ENCODE results near the gene CDY2A. TPM values are rescaled to one million over a fixed set of nuclear protein-coding genes. Genes with fewer than 3 reads are reported as not detected.
"Not testable (repeated sequence)": the region's sequence is repeated elsewhere in the genome, so short reads cannot be mapped to it uniquely, and the experiment has no call there.

Gene CDY2A, protein sequence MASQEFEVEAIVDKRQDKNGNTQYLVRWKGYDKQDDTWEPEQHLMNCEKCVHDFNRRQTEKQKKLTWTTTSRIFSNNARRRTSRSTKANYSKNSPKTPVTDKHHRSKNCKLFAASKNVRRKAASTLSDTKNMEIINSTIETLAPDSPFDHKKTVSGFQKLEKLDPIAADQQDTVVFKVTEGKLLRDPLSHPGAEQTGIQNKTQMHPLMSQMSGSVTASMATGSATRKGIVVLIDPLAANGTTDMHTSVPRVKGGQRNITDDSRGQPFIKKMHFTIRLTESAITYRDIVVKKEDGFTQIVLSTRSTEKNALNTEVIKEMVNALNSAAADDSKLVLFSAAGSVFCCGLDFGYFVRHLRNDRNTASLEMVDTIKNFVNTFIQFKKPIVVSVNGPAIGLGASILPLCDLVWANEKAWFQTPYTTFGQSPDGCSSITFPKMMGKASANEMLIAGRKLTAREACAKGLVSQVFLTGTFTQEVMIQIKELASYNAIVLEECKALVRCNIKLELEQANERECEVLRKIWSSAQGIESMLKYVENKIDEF
- total RNA-seq, result not detected

DNA sequence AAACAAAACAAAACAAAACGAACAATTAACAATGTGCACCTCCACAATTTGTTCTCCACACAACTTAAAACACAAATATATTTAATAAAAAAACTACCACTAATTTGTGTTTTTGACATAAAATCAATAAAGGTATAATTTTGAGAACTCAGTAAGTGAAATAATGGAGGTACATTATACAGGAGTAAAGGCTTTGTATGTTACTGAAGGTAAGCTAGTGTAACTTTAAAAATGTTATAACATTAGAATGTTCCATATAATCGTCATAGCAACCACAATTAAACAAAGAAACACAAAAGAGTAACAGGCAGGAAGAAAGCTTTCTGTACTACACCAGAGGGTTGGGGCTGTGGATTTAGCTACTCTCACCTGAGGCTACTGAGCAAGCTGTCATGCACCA is at the start of gene CDY2A:
Gene CDY2A, plus strand, starts transcription at position 301 of the 400 bp plus-strand sequence. CDS start 328 bp downstream, outside the sequence.
- not testable (repeated sequence) for H3K27me3 Mint-ChIP-seq; H3K4me1 Mint-ChIP-seq; H3K36me3 Mint-ChIP-seq (ENCODE audit: low read depth); H3K9me3 Mint-ChIP-seq; H3K4me3 Mint-ChIP-seq; ATAC-seq (replicated peaks); H3K27ac Mint-ChIP-seq

DNA sequence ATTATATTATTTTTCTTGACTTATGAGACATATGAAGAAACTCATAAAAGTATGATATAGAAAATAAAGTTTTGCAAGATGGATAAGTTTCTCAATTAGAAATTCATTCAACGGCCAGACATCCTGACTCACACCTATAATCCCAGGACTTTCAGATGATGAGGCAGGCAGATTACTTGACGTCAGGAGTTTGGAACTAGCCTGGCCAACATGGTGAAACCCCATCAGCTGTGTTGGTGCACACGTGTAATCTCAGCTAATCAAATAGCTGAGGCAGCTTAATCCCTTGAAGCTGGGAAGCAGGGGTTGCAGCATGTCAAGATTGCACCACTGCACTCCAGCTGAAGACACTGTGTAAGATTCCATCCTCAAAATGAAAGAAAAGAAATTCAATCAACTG is 28.0 kb upstream of the CDY2A start:
- H3K36me3 Mint-ChIP-seq (ENCODE audit: low read depth); H3K27ac Mint-ChIP-seq; H3K4me3 Mint-ChIP-seq; H3K9me3 Mint-ChIP-seq; H3K4me1 Mint-ChIP-seq; ATAC-seq (replicated peaks); H3K27me3 Mint-ChIP-seq: not testable (repeated sequence)

DNA sequence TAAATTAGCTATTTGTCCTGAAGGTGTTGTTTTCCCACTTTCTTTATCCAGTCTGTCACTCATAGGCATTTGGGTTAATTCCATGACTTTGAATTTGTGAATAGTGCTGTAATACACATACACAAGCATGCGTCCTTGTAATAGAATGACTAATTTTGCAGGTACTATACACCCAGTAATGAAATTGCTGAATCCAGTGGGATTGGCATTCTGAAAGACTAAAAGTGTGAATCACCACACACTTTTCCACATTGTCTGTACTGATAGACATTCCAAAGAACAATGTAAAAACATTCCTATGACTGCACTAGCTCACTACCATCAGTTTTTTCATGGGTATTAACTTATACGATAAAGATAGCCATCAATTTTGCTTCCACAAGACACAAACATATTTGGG is 27.3 kb upstream of the CDY2A start:
- H3K27ac Mint-ChIP-seq; H3K4me1 Mint-ChIP-seq; ATAC-seq (replicated peaks); H3K4me3 Mint-ChIP-seq; H3K36me3 Mint-ChIP-seq (ENCODE audit: low read depth); H3K9me3 Mint-ChIP-seq; H3K27me3 Mint-ChIP-seq: not testable (repeated sequence)

DNA sequence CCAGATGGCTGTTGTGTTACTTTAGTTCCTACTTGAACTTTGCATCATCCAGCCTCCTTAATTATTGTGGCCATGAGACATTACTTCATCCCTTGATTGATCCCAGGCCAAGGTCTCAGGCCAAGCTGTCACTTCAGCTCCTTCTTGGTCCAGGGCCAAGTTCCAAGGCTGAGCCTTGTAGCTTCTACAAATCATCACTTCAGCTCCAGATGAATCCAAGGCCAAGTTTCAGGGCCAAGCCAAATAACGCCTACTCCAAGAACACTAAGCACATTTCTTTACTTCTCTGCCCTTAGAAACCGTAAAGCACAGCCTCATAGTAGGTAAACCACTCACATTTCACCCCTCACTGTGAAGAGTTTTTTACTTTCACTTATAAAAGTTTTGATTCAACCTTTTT is 1.7 kb upstream of the CDY2A start:
- H3K9me3 Mint-ChIP-seq; H3K27ac Mint-ChIP-seq; H3K4me3 Mint-ChIP-seq; ATAC-seq (replicated peaks); H3K36me3 Mint-ChIP-seq (ENCODE audit: low read depth); H3K27me3 Mint-ChIP-seq; H3K4me1 Mint-ChIP-seq: not testable (repeated sequence)

DNA sequence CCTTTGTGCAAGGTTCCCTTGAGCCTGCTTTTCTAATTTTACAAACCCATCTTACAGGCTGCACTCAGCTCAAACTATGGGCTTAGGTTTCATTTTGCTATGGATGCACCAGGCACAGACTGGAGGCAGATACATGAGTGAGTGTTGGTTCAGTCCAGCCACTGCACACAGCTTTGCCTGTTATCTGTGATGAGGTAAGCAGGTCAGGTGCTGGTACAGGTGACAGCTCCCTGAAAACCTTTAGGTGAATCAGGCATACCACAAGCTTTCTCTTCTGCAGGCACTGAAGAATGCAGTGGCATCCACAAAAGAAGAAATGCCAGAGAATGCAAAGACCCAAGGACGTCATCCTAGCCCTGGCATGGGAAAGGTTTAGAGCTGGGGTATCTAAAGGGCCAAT is 3.3 kb downstream of the CDY2A start:
- not testable (repeated sequence) for H3K4me3 Mint-ChIP-seq; ATAC-seq (replicated peaks); H3K9me3 Mint-ChIP-seq

DNA sequence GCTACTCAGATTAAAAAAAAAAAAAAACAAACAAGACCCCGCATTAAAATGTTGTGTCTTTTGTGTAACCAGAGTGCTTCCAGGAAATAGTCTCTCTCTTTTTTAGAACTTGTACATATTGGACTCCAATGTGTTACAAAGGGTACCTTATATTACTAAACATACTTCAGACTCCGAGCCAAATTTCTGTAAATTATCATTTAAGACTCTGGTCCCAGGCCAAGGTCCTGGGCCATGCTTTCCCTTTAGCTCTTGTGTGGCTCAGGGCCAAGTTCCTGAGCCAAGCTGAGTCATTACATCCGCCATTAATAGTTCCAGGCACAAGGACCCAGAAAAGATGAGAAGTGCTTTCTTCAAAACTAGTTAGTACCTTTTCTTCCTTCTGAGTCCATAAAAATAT is 4.6 kb downstream of the CDY2A start:
- not testable (repeated sequence) for H3K36me3 Mint-ChIP-seq (ENCODE audit: low read depth); H3K27me3 Mint-ChIP-seq; H3K4me3 Mint-ChIP-seq; H3K27ac Mint-ChIP-seq; ATAC-seq (replicated peaks); H3K4me1 Mint-ChIP-seq; H3K9me3 Mint-ChIP-seq

More for the DNA sequence above, 3.3 kb downstream of the CDY2A start:
- not testable (repeated sequence) for H3K27me3 Mint-ChIP-seq; H3K27ac Mint-ChIP-seq; H3K4me1 Mint-ChIP-seq; H3K36me3 Mint-ChIP-seq (ENCODE audit: low read depth)

DNA sequence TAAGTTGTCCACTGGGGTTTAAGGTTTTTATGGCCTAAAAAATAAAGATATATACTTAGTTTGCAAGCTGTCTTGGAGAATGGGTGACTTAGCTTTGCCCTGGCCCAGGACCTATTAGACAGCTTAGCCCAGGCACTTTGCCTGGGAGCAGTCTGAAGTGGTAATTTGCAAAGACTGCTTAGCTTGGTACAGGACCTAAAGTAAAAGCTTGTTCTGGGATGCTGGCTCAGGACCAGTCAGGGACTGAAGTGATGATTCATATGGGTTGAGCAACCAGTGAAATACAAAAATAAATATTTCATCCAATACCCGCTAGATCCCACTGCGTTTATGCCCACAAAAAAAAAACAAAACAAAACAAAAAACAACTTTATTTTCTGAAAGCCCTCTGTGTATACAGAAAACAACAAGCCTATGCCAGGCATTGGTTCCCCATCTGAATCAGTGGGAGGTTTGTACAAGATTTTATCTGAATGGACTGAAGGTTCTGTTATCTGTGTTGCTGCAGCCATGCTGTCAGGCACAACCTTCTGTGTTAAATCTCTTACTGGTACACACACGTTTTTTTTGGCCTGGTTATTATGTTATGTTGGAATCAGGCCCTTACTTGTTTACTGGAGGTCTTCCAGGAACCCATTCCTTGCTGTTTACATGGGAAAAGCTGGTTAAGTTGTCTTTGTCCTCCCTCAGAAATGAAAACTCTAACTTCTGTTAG is 8.7 kb downstream of the CDY2A start:
- not testable (repeated sequence) for H3K27ac Mint-ChIP-seq; H3K36me3 Mint-ChIP-seq (ENCODE audit: low read depth); H3K4me1 Mint-ChIP-seq; H3K27me3 Mint-ChIP-seq; ATAC-seq (replicated peaks); H3K4me3 Mint-ChIP-seq; H3K9me3 Mint-ChIP-seq

DNA sequence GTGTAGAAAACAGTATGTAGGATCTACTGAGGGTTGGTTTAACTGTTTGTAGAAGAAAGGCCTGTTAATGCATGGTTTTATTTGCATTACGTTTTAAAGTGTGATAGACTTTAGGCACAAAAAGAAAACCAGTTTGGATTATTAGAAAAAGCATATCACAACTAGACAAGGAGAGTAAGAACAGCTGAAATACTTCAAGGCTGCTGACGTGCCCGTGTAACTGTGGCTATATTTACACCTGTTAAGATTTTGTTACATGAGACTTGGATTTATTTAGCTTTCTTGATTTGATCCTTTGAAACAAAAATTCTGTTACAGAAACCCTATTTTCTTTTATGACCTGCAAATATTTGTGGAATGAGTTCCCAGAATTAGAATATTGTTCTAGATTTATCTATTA is 9.3 kb downstream of the CDY2A start:
- not testable (repeated sequence) for H3K27ac Mint-ChIP-seq; H3K4me3 Mint-ChIP-seq; H3K27me3 Mint-ChIP-seq; H3K9me3 Mint-ChIP-seq; ATAC-seq (replicated peaks); H3K36me3 Mint-ChIP-seq (ENCODE audit: low read depth); H3K4me1 Mint-ChIP-seq

DNA sequence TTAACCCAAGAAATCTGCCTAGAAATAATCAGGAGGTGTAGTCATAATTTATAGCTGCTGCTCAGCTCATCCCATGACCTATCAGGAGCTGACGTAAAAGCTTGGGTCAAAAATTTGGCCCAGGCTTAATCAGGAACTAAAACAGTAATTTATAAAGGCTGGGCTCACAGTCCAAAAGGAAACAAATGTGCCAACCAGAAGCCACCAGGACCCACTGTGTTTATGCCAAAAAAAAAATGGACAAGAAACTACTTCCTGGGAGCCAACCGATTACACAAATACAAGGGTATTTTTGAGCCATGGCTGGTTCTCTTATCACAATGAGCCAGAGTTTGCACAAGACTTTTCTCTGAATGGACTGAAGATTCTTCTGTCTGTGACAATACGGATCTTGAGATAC is 19.4 kb downstream of the CDY2A start:
- H3K9me3 Mint-ChIP-seq; H3K4me3 Mint-ChIP-seq; H3K36me3 Mint-ChIP-seq (ENCODE audit: low read depth); H3K4me1 Mint-ChIP-seq; H3K27me3 Mint-ChIP-seq; H3K27ac Mint-ChIP-seq; ATAC-seq (replicated peaks): not testable (repeated sequence)

DNA sequence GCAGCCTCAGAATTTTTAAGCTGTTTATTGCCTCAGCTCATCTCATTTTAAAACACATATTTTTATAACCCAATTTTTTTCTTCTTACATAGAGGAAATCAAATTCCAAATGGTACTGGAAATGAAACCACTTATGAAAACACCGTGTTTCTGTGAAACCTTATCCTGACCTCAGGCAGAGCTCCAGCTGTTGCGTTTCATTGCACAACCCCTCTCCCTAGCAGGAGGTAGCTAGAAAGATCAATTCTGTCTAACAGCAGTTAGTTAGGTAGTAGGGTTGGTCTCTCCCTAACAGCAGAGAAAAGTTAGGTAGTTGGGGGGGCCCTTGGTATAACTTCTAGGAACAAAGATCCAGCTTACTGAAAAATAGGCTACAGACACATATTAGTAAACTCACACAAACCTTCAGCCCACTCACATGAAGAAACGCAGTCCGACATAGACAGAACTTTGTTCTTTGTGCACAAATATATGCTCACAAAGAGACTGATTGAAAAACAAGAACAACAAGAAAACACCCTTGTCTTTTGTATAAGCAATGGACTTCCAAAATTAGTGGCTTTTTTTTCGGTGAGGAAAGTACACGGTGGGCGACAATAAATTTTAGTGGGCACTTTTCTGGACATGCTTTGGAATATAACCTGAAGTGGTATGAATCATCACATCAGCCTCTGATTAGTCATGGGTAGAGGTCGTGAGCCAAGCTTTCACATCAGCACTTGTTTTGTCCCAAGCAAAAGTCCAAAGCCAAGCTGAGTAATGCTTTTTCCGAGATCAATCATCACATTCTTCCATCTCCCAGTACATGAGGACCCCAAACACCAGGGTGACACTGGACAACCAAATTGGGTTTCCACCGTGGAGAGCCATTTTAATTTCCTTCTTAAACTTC is 22.8 kb downstream of the CDY2A start:
- not testable (repeated sequence) for H3K9me3 Mint-ChIP-seq, H3K27me3 Mint-ChIP-seq, H3K4me1 Mint-ChIP-seq

DNA sequence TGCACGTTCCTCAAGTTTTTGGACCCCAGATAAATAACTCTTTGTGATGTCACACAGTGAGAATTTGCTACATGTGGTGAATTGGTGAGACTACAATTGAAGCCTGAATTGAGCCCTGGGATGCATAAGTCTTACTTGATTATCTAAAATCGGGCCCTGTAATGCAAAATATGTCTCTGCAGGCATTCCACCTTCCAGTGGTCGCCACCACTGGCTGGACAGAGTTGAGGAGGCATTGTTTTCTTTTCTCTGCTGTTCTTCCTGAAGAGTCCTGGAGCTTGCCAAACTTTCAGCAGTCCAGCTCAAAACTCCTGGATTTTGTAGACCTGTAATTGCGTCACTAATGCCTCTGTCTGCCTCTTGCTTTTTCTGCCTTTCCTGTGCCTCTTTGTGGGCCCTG is 23.5 kb downstream of the CDY2A start:
- not testable (repeated sequence) for ATAC-seq (replicated peaks); H3K27me3 Mint-ChIP-seq; H3K4me1 Mint-ChIP-seq; H3K27ac Mint-ChIP-seq; H3K4me3 Mint-ChIP-seq; H3K9me3 Mint-ChIP-seq; H3K36me3 Mint-ChIP-seq (ENCODE audit: low read depth)

More for the DNA sequence above, 22.8 kb downstream of the CDY2A start:
- not testable (repeated sequence) for ATAC-seq (replicated peaks); H3K27ac Mint-ChIP-seq; H3K4me3 Mint-ChIP-seq; H3K36me3 Mint-ChIP-seq (ENCODE audit: low read depth)

DNA sequence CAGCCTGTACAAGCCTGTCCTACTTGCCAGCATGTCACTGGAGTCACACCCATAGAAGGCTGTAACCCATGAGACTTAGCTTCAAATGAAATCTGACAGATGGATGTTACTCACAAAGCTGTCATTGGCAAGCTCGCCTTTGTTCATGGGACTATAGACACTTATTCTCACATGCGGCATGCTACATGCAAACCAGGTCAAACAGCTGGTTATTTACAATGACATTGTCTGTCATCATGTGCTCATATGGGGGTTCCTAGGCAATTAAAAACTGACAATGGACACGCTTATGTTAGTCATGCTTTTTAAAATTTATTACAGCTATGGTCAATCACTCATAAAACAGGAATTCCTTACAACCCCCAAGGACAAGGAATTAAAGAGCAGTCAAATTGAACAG is 30.9 kb downstream of the CDY2A start:
- not testable (repeated sequence) for H3K4me3 Mint-ChIP-seq; H3K9me3 Mint-ChIP-seq; ATAC-seq (replicated peaks); H3K4me1 Mint-ChIP-seq; H3K27me3 Mint-ChIP-seq; H3K36me3 Mint-ChIP-seq (ENCODE audit: low read depth); H3K27ac Mint-ChIP-seq

DNA sequence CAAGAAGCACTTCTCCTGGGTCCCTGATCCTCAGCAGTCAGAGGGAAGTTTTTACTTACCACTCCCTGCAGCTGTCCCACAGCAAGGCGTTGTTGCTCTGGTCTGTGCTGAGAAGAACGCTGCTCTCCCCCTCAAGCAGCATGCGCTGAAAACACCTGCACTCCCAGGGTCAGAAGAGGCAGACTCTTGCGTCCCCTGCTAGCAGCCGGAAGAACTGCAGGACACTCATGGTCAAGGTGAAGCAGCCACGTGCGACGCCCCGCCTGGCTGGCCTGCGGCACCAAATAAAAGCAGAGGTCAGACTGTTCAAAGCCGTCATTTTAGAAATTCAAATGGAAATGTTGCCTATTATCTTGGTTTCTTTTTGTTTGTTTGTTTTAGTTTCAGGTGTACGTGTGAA is 47.9 kb downstream of the CDY2A start:
- H3K9me3 Mint-ChIP-seq; H3K27me3 Mint-ChIP-seq; ATAC-seq (replicated peaks); H3K4me1 Mint-ChIP-seq; H3K36me3 Mint-ChIP-seq (ENCODE audit: low read depth); H3K27ac Mint-ChIP-seq; H3K4me3 Mint-ChIP-seq: not testable (repeated sequence)

Measured in activated T-helper 17 cell treated with anti-CD3 and anti-CD28 coated beads, Interleukin-2, amount 50 U/mL, for 72 hours (primary cell).